ENCODE results near the gene ASB18.
"Not testable (repeated sequence)": the region's sequence is repeated elsewhere in the genome, so short reads cannot be mapped to it uniquely, and the experiment has no call there.

Gene ASB18

DNA sequence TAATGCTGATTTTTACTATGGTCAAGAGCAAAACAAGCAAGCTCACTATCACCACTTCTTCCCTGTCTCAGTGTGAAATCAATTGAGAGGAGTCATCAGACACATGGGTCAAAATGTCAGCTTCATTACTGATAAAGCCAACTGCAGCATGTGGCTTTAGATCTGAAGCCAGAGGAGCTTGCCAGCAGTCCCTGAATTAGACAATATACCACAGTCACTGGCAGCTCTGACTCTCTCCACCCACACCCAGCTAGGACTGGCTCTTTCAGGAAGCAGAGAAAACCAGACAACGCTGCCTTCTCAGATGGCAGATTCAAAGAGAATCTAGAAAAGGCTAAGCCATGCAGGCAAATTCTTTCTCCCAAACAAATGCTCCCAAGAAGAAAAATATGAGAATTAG, 20.0 kb upstream of the ASB18 start:
- no peak for DNase-seq

DNA sequence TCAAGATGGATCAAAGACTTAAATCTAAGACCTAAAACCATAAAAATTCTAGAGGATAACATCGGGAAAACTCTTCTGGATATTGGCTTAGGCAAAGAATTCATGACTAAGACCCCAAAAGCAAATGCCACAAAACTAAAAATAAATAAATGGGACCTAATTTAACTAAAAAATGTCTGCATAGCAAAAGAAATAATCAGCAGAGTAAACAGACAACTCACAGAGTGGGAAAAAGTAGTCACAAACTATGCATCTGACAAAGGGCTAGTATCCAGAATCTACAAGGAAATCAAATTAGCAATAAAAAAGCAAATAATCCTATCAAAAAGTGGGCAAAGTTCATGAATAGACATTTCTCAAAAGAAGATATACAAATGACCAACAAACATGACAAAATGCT, 18.2 kb upstream of the ASB18 start:
- DNase-seq = no peak

DNA sequence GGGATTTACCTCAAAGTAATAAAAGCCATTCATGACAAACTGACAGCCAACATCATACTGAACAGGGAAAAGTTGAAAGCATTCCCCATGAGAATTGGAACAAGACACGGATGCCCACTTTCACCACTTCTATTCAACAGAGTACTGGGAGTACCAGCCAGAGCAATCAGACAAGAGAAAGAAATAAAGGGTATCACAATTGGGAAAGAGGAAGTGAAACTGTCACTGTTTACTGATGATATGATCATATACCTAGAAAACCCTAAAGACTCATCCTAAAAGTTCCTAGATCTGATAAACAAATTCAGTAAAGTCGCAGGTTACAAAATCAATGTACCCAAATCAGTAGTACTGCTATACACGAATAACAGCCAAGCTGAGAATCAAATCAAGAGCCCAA, 17.2 kb upstream of the ASB18 start:
- DNase-seq = no peak

DNA sequence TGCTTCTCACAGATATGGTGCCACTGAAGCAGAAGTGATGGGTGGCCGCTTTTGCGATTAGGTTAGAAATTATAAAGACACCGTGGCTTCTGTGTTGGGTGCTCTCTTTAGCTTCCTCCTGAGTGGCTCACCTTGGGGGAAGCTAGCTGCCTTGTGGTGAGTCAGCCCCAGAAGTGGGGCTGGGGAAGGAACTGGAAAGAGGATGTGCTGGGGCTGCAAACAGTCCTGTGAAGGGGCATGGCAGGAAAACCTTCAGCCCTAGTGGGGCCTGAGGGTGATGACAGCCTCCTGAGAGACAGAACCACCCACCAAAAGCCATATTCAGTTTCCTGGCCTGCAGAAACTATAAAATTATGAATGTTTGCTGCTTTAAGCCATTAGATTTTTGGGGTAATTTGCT, 8.9 kb upstream of the ASB18 start:
- DNase-seq = no peak

DNA sequence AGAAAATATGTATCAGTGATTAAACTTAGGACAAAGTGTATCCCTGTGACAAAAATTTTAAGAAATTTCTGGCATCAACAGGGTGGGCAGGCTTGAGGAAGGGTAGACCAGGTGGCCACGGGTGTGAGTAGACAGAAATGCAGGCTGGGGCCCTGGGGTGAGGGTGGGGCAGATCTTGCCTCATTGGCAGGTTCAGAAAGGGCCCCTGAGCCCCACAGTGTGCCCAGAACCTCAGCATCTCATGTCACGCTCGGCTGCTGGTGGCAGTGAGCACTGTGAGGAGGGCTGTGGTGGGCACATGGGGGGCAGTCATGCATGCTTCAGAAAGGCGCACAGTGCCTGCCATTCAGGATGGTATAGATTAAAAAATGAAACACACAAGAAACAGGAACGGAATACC, 7.6 kb upstream of the ASB18 start:
- no peak for DNase-seq

DNA sequence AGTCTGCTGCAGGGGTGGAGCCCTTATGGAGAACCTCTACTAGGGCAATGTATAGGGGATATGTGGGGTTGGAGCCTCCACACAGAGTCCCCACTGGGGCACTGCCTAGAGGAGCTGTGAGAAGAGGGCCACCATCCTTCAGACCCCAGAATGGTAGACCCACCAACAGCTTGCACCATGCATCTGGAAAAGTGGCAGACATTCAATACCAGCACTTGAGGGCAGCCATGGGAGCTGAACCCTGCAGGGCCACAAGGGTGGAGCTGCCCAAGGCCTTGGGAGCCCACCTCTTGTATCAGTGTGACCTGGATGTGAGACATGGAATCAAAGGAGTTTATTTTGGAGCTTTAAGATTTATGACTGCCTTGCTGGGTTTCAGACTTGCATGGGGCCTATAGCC, 5.7 kb upstream of the ASB18 start:
- not testable (repeated sequence) for DNase-seq

DNA sequence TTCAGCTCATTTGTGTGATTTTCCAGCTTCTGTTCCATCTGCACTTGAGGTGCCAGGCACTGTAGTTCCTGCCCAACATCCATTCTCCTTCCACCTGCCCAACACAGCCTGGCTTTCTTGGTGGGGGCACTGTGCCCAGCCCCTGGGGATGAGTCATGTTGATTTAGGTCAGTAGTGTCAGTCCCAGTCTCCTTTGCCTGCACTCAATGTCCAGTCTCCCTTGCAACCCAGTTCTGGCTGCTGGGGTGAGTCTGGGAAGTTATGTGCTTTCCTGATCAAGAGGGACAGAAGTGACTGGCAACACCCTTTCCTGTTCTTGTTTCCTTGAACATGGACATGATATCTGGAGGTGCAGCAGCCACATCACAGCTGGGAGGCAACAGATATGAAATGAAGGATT, 1.5 kb upstream of the ASB18 start:
- no peak for DNase-seq

DNA sequence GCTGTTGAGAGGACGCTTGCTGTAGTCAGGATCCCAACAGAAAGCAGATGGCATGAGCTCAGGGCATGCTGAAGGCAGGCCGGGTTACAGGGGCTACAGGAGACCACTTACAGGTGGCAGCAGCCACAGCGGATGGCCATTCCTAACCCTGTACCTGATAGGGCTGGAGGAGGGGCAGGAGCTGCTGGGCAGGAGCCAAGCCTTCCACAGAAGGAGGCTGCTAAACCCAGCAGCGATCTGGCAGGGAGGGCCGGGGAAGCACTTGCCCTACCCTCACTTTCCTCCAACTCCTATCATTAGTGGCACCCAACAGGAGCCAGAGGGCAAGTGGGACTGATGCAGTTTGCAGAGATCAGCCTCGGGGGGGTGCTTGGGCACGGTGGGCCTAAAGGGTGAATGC, 2.0 kb downstream of the ASB18 start:
- DNase-seq = no peak

DNA sequence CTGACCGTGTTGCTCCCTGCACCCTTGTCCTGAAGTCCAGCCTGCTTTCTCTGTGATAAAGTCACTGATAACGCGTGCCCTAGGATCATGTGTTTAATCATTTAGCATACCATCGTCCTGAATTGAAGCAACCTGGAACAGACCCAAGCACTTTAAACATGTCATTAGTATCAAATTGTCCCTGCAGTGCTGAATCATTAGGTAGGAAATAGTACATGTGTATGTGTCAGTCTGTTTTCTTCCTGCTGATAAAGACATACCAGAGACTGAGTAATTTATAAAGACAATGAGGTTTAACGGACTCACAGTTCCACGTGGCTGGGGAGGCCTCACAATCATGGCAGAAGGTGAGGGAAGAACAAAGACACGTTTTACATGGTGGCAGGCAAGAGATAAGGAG, 2.8 kb downstream of the ASB18 start:
- no peak for DNase-seq

DNA sequence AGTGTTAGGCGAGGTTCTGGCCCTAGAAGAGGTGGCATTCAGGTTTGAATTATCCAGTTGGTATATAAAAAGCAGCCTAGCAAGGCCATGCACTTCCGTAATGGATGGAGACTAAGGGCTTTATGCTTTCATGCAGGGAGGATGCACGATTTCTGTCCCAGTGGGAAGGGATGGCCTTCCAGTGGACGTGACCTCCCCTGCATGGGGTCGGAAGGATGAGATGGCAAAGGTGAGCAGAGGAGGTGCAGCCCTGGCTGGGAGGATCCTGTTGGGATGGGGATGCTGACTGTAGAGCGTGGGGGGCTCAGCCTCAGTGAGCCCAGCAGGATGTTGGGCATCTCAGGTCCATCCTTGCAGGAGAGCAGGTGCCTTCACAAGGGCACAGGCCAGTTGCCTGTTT, 4.8 kb downstream of the ASB18 start:
- no peak for DNase-seq

DNA sequence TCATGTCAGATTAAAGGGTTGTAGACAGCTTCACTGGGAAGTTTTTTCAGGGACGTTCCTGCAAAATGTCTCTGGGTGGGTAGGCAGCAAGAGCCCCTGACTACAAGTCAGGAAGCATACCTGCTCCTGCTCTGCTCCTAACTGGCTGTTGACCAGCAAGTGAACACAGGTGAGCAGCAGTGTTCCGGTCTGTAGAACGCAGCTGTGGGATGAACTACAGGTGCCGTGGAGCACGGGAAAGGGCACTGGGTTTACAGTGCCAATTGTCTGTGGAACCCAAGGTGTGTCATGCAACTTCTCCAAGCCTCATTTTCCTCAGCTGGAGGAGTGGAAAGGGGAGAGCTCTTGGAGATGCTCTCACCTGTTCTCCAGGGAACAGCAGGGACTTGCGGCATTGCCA, 6.6 kb downstream of the ASB18 start:
- DNase-seq = no peak

DNA sequence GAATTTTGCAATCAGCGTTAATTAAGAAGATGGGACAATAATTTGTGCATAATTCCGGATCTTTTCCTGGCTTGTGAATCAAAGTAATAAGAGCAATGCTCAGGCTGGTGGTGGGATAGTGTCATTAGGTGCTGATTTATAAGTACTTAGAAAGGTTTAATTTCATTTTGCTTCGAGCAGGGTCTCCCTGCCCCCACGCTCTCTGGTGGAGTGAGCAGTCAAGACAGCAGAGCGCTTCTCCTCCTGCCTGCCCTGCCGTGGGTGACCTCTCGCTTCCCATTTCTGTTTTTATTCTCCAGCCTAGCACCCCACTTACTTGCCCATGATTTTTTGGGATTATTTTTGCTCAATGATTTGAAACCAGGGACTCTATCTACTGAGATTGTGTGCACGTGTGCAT, 7.1 kb downstream of the ASB18 start:
- no peak for DNase-seq

DNA sequence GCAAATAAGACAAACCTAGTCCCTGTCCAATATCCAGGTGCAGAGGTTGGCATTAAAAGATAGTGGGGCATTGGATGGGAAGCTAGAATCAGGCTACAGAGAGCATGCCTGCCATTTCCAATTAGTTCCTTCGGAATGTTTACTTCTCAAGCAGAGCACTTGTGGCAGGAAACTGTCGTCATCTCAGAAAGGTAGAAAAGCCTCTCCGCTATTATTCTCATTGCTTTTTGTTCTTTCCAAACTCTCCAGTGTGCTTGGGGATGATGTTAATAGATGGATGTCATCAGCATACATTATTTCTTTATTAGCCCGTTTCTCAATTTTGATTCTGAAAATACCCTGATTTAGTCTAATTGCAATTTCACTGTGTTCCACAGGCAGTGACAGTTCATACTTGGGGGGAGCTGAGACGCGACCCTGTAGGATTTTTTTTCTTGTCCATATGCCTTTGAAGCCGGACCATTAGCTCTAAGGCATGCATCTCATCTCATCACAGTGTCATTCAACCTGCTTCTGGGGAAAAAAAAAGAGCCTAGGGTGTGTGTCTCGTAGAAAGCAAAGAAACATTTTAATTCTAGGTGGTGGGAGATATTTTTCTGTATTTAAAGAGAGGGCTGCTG, 7.7 kb downstream of the ASB18 start:
- no peak for DNase-seq

DNA sequence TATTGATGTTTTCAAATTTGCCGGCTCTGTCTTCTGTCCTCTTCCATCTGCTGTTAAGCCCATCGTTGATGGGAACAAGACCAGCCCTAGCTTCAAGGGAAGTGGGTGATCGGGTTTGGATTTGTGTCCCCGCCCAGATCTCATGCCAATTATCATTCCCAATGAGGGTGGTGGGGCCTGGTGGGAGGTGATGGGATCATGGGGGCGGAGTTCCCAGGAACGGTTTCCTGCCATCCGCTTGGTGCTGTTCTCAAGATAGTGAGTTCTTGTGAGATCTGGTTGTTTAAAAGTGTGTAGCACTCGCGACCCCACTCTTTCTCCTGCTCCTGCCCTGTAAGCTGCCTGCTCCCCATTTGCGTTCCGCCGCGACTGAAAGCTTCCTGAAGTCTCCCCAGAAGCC, 9.5 kb downstream of the ASB18 start:
- DNase-seq = no peak

DNA sequence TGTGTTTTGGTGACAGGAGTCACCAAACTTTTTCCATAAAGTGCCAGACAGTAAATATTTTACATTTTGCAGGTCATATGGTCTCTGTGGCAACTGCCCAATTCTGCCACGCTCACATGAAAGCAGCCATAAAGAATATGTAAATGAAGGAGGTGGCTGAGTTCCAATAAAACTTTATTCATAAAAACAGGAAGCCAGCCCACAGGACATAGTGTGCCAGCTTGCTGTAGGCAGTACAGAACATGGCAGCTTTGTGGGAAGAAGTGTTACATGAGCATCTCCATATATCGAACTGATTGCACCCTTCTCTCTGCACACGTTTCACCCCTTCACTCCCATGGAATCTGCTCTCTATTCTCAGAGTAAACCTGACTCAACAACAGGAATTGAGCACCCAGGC, 10.2 kb downstream of the ASB18 start:
- no peak for DNase-seq

DNA sequence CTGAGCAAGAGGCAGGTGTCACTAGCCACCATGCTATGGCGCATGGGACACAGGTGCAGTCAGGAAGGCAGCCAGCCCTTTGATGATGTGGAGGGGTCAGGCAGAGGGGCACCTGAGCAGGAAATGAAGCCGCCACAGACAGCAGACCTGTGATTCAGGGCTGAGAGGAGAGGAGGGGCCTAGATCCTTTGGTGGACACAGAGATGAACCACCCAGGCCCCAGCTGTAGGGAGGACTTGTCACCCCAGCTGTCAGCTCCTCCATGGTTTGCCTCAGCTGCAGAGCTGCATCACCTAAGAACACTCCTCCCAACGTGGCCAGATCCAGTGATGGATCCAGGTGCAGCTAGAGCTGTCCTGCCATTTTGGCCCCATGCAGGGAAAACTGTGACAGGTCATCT, 11.6 kb downstream of the ASB18 start:
- DNase-seq = no peak

DNA sequence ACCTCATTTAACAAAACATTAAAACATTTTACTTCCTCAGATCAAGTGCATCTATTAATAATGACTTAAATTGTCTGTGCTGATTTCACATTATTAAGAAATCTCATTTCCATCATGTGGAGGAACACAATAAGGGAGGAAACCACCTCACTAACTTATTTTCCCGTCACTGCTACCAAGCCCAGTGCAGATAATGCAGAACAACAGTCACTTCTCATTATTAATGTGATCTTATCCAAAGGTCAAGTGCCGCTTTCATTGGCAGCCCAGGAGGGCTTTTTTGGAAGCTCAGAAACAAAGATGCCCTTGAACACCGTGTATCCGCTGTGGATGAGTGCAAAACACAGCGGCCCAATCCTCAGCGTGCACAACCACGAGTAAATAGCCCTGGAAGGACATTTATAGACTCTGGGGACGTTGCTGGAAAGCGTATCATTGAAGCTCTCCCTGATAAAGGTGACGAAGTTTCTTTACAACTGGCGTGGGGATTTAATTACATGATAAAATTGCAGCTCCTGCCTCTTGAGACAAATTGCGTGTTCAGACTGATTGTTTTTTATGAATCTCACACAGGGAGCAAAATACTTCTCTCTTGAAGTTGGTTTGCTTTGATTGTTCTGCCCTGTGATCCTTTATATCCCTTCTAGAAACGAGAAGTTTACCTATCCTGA, 13.2 kb downstream of the ASB18 start:
- DNase-seq = no peak

DNA sequence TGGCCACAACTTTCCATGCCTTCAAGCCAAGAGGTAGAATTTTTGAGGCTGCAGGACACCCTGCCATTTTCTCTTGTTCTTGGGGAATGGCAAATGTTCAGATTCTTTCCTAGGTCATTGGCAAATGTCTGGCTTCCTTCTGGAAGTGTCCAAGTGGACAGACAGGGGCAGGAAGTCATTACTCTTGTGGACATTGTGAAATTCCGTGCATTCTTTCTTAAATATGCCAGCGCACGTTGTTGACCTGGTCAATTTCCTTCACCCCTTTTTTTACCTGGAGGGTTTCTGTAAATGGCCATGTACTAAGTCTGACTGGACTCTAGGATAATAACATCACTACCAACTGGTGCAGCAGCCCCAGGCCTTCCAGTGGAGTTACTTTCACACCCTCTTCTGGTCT, 13.9 kb downstream of the ASB18 start:
- no peak for DNase-seq

DNA sequence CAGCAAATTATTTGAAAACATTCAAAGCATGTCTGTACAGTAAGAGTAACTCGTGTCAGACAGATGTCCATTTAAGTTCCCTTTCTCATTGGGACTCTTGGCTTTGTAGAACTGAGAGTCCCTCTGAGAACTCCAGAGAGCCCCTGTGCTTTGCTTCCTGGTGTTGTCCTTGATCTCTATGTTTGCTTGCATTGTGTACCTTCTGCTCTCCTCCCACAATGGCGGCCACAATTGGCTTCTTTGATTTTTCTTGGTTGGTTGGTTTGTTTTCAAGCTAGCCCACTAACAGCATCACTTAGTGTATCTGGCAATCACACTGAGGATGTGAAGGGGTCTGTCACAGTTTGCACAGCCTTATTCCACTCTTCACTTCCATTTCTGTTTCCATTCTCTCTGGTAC, 15.1 kb downstream of the ASB18 start:
- DNase-seq = no peak

DNA sequence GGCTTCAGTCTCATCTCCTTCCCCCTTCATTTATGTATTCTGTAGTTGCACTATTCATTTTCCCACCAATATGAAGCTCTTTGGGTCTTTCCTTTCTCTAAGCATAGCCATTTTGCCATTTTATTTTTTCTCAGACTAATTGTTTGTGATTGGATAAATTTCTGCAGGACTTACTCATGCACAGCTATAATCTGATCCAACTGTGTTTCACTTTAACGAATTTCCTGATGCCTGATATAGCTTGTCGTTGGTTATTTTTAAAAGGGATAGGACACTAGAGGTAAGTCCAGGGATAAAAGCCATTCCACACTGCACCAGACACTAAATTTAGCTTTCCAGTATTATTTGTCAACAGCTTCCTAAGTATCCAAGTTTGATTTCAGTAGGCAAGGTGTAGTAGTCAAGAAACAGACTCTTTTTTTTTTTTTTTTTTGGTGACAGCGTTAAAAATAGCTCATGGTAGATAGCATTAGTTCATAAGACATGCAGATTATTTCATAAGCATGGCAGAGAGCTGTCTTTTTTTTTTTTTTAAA, 17.4 kb downstream of the ASB18 start:
- DNase-seq = no peak

DNA sequence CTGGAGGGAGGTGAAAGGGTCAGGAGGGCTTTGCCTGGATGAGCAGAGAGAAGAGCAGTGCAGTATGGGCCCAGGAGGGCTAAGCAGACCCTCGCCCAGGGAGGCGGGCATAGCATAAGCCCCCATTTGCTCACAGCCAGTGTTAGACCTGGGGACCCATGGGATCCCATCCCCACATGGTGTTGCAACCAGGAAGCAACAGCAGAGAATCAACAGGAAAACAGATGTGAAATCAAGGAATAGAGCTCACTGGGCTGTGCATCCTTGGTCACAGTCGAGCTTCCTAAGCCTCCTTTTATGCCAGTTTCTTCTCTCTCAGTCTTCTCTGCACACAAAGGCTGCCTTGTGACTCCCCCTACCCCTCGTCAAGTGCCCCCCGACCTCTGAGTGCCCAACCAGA, 19.9 kb downstream of the ASB18 start:
- no peak for DNase-seq

DNA sequence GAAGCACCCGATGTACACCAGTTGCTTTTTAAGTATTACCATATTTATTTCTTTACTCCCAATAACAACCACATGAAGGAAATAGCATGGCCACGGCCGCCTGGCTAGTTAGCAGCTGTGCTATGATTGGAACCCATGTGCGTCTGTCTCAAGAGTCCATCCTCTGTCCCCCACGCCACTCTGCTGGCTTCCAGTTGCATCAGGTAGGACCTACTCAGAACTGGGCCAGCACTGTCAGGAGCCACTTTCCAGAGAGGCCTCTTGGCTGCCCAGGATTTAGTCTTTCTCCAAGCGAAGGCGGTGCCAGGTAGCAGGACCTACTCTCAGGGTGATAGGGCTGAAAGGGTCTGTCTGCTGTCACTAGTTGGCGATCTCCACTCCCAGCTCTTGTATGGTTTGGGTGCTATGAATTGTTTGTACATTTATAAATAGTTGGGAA, 22.1 kb downstream of the ASB18 start:
- no peak for DNase-seq

DNA sequence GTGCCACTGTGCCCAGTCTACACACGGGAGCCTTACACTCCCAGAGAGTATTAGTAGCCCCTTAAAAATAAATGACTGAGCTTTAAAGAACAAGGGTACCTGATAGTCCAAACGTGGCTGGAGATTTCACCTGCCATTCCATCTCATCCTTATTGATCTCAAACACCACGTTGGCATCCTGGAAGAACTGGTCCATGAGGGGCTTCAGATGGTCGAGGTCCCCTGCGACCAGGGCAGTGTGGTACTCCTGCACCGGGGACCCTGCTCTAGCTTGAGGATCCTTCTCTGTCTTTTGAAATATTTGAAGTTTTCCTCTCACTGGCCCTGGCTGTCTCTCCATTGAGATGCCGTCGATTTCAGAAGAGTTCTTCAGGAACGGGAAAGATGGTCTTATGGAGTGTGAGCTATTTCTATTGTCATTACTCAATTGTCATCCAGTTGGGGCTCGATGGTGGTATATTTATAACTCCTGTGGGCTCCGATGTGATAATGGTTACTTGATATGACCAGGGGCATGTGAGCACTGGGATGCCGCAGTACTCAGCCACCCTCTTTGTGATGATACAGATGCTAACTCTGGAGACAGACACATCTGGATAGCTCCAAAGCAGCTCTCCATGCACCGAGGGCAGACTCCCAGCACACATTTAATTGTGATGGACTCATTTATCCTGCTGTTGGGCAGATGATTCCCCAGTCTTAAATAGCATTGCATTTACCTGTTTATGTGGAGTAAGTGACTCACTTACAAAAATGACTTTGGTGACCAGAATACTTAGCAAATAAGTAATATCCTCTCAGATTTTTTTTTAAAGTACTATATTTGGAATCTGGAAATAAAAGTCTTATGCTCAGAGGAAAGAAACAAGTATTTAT, 22.8 kb downstream of the ASB18 start:
- no peak for DNase-seq

Measured in suppressor macrophage treated with lipopolysaccharide for 4 hours (primary cell).